Measurements from ENCODE around the gene SYT9. TPM values are rescaled to one million over a fixed set of nuclear protein-coding genes. Genes with fewer than 3 reads are reported as not detected.
A peak's percentile ranks its signal among the peaks of the same experiment; 100 is the strongest.
"Not testable (repeated sequence)": the region's sequence is repeated elsewhere in the genome, so short reads cannot be mapped to it uniquely, and the experiment has no call there.

The SYT9 gene
- total RNA-seq, 1 donor from 2014 or later: not detected

DNA sequence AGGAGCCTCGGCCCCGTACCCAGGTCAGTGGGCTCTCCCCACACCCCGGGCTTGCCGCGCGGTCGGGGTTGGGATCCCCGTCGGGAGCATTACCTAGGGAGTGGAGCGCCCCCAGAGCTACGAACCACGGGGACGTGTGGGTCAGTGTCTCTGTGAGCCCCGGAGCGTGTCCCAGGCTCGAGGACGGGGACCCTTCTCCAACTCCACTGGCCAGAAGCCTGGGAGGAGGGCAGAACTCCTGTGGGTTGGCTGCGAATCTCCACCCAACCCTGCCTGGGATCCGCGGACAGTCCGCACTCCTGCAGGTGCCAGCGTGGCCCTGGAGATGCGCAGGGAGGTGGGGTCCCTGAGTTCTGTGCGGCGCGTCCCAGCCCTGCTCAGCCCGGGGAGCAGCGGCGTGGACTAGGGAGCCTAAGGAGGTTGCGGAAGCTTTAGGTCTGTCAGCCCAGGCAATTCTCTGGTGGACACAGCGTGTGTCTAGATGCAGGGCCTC, 262.4 kb downstream of the SYT9 start:
- Mint-ChIP-seq H3K4me1 (ENCODE audit: low read depth) (peaks cover 10% of the 10 kb centered on the region), H3K9me3 (no peaks in the 10 kb centered on the region), H3K36me3 (ENCODE audit: low read depth) (peaks cover 1% of the 10 kb centered on the region), H3K27me3 (ENCODE audit: insufficient read depth) (peaks cover 33% of the 10 kb centered on the region), H3K4me3 (peak overlapping the region; percentile 91), H3K27ac (no peak overlapping the region)
- no peak for DNase-seq (ENCODE audit: low spot score)
- intact Hi-C loops (cut with micrococcal nuclease): loop anchor here (5.0 to 10.0 kb wide), 2 partner anchors 589 to 1282 kb away; partner anchors contain the start of genes FHIP1B, OR2D3 and ZNF215

- peaks cover 1% of the 10 kb centered on the region for H3K36me3 Mint-ChIP-seq (ENCODE audit: low read depth)
- H3K27ac Mint-ChIP-seq: no peak overlapping the region
- H3K4me1 Mint-ChIP-seq (ENCODE audit: low read depth): peaks cover 10% of the 10 kb centered on the region
- peaks cover 31% of the 10 kb centered on the region for H3K27me3 Mint-ChIP-seq (ENCODE audit: insufficient read depth)
- peak overlapping the region; percentile 37 for H3K4me3 Mint-ChIP-seq
- intact Hi-C loops (cut with micrococcal nuclease): loop anchor here (10.0 kb wide), 1 partner anchor 591 kb away; the partner anchor contains the start of genes OR2D3 and ZNF215
- DNase-seq (ENCODE audit: low spot score): no peak
- H3K9me3 Mint-ChIP-seq: no peaks in the 10 kb centered on the region
Measured at GRCh38 chr11:7515447-7515886, 263.8 kb downstream of the SYT9 start.

DNA sequence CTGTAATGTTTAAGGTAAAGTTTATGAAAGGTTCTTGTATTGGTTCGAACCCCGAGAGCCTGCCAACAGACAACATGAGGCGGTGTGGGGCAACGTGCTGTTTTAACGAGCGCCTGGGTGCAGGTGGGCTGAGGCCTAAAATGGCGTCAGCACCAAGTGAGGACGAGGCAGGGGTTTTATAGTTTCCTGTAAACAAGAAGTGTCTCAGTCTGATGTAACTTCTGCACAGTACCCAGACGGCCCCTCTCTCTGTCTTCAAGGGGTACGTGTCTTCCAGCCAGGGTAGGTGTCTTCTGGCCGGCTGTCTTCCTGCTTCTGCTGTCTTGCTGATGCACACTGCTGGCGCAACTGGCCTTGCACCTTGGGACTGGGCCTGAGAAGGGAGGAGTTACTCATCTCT, 264.8 kb downstream of the SYT9 start:
- no peak overlapping the region for H3K4me3 Mint-ChIP-seq
- H3K27ac Mint-ChIP-seq: no peak overlapping the region
- intact Hi-C loops (cut with micrococcal nuclease): loop anchor here (10.0 kb wide), 1 partner anchor 592 kb away; the partner anchor contains the start of genes OR2D3 and ZNF215
- H3K27me3 Mint-ChIP-seq (ENCODE audit: insufficient read depth): peaks cover 29% of the 10 kb centered on the region
- no peaks in the 10 kb centered on the region for H3K9me3 Mint-ChIP-seq
- H3K36me3 Mint-ChIP-seq (ENCODE audit: low read depth): peaks cover 1% of the 10 kb centered on the region
- no peak for DNase-seq (ENCODE audit: low spot score)
- peaks cover 10% of the 10 kb centered on the region for H3K4me1 Mint-ChIP-seq (ENCODE audit: low read depth)

GRCh38 chr11:7517743-7518142, 266.0 kb downstream of the SYT9 start:
- H3K4me1 Mint-ChIP-seq (ENCODE audit: low read depth); H3K4me3 Mint-ChIP-seq; DNase-seq (ENCODE audit: low spot score); H3K27ac Mint-ChIP-seq; H3K36me3 Mint-ChIP-seq (ENCODE audit: low read depth); H3K9me3 Mint-ChIP-seq: not testable (repeated sequence)
- intact Hi-C loops (cut with micrococcal nuclease): loop anchor here (10.0 kb wide), 1 partner anchor 593 kb away; the partner anchor contains the start of genes OR2D3 and ZNF215
- peaks cover 29% of the 10 kb centered on the region for H3K27me3 Mint-ChIP-seq (ENCODE audit: insufficient read depth)

Other genes starting within 250 kb of the SYT9 start
- not detected in 2 replicates for gene ZNF214, start 231.6 kb upstream of the SYT9 start, total RNA-seq
- 0.05 and 0.10 TPM in 2 replicates for gene NLRP14, start 231.4 kb upstream of the SYT9 start, total RNA-seq
- gene RBMXL2, start 162.9 kb upstream of the SYT9 start, total RNA-seq: not detected in 2 replicates
- not detected in 2 replicates for gene OLFML1, start 233.6 kb downstream of the SYT9 start, total RNA-seq